Gastroesophageal sphincter (tissue), 4 donors: ENCODE results near the gene SERPINB13. TPM values are rescaled to one million over a fixed set of nuclear protein-coding genes. Genes with fewer than 3 reads are reported as not detected.

Experiments
- ATAC-seq: fragments of 150-250 bp; one replicate; pipeline ENCODE4 v1.9.1; 2016; ENCODE audit warnings: mild to moderate bottlenecking, moderate library complexity
- H3K27ac ChIP-seq, 4 donors: fragments of 200-600 bp; sonication (generic) in 3 of 4; 1 replicate in 3 of 4; 2 replicates in 1 of 4; pipeline ENCODE4 v1.5.1; 2016 to 2019
- H3K27me3 ChIP-seq: fragments of 200-600 bp; sonication (generic); one replicate; pipeline ENCODE4 v1.5.1; 2019
- H3K36me3 ChIP-seq, 2 donors: fragments of 200-600 bp; sonication (generic); one replicate each; pipeline ENCODE4 v1.5.1; 2019; ENCODE audit warnings: control low read depth in 1 of 2
- H3K4me1 ChIP-seq, 3 donors: fragments of 200-600 bp; sonication (generic); 1 replicate in 2 of 3; 2 replicates in 1 of 3; pipeline ENCODE4 v1.5.1; 2016 to 2019; ENCODE audit warnings: control low read depth in 2 of 3
- H3K4me3 ChIP-seq, 2 donors: fragments of 200-600 bp; sonication (generic); one replicate each; pipeline ENCODE4 v1.5.1; 2019; ENCODE audit warnings: mild to moderate bottlenecking in 1 of 2, moderate library complexity in 1 of 2
- H3K9me3 ChIP-seq, 3 donors: fragments of 200-600 bp; sonication (generic); one replicate each; pipeline ENCODE4 v1.5.1; 2017 to 2019; ENCODE audit warnings: control low read depth in 2 of 3
- CTCF ChIP-seq, 4 experiments: fragments of 200-600 bp in 2 of 4; fragments of 450-650 bp in 2 of 4; sonication (generic) in 1 of 4; IDR thresholded peaks; one replicate each; pipeline ENCODE4 v1.5.1; 2017 to 2019; ENCODE audit warnings: antibody characterized with exemption in 4 of 4, mild to moderate bottlenecking in 2 of 4, moderate library complexity in 2 of 4
- EP300 ChIP-seq: sonication (generic); formaldehyde crosslinking; IDR thresholded peaks from one replicate; pipeline ENCODE4 v1.6.1; 2017; ENCODE audit warnings: antibody characterized with exemption, mild to moderate bottlenecking
- POLR2A ChIP-seq, 2 donors: fragments of 450-650 bp; IDR thresholded peaks; one replicate each; pipeline ENCODE4 v1.6.1; 2017; ENCODE audit warnings: antibody characterized with exemption in 2 of 2, mild to moderate bottlenecking in 2 of 2, moderate library complexity in 1 of 2
- POLR2AphosphoS5 ChIP-seq: sonication (generic); formaldehyde crosslinking; IDR thresholded peaks from one replicate; pipeline ENCODE4 v1.6.1; 2017; ENCODE audit warnings: antibody characterized with exemption
- WGBS, 2 donors: methylation state at CpG; one replicate each; pipeline ENCODE4 v1.1.5; 2018; ENCODE audit warnings: low coverage in 1 of 2; 5-methylcytosine and 5-hydroxymethylcytosine counted together
- total RNA-seq, 4 donors: library from RNA; depleted of rRNA; stranded (reverse); fragments of >200 nt; gene quantifications; one replicate each; pipeline ENCODE4 v1.1.0, GENCODE V29; 2016

SERPINB13 gene
- 1 to 10 TPM in 2 of 4 donors, under 1 TPM in 2; 0.13 to 7.0 (median 0.97) TPM for total RNA-seq

- no peaks in the 10 kb centered on the region for H3K27me3 ChIP-seq
- WGBS, 2 donors = 86 to 93% methylated on average over 3 to 4 of the region's 4 CpGs
- no peak within 1 kb of the TSS for H3K4me3 ChIP-seq
- no peaks in the 10 kb centered on the region for H3K36me3 ChIP-seq
- H3K9me3 ChIP-seq = no peaks in the 10 kb centered on the region
- no peak for ATAC-seq
- H3K4me1 ChIP-seq = no peaks in the 10 kb centered on the region
- no peak for TF ChIP-seq POLR2A (IDR thresholded peaks at IDR 0.05)
- no peak for TF ChIP-seq EP300
- no peak for TF ChIP-seq CTCF (IDR thresholded peaks at IDR 0.05)
- no peak for TF ChIP-seq POLR2AphosphoS5
- H3K27ac ChIP-seq = no peak within 1 kb of the TSS
These were observed at the start of gene SERPINB13 for GRCh38 chr18:63586966-63587365. TSS of gene SERPINB13 (plus strand) at chr18:63587343. CDS start at chr18:63588668, 1,325 bp downstream.

GRCh38 chr18:63539904-63540510 lies 47.1 kb upstream of the SERPINB13 start:
- no peaks in the 10 kb centered on the region for H3K9me3 ChIP-seq
- no peak for ATAC-seq
- H3K27ac ChIP-seq = no peak overlapping the region
- no peak for TF ChIP-seq CTCF (IDR thresholded peaks at IDR 0.05)
- no peak for TF ChIP-seq POLR2AphosphoS5
- no peak for TF ChIP-seq EP300
- TF ChIP-seq POLR2A (IDR thresholded peaks at IDR 0.05) = no peak
- WGBS, 2 donors = 32 to 40% methylated on average over 3 of the region's 3 CpGs
- peaks cover 4% of the 10 kb centered on the region for H3K27me3 ChIP-seq
- H3K4me3 ChIP-seq = no peak overlapping the region
- H3K36me3 ChIP-seq = no peaks in the 10 kb centered on the region
- no peaks in the 10 kb centered on the region for H3K4me1 ChIP-seq

GRCh38 chr18:63542069-63542468 lies 45.1 kb upstream of the SERPINB13 start, which contains the start of gene SERPINB12:
TSS of gene SERPINB12 (plus strand) at chr18:63542369. CDS start at chr18:63556160, 13,791 bp downstream.
- no peak within 1 kb of the TSS for H3K4me3 ChIP-seq
- TF ChIP-seq POLR2AphosphoS5 (no peak), CTCF (IDR thresholded peaks at IDR 0.05) (no peak), POLR2A (IDR thresholded peaks at IDR 0.05) (no peak), EP300 (no peak)
- H3K36me3 ChIP-seq = no peaks in the 10 kb centered on the region
- no peaks in the 10 kb centered on the region for H3K4me1 ChIP-seq
- peaks cover 4% of the 10 kb centered on the region for H3K27me3 ChIP-seq
- no peak for ATAC-seq
- H3K27ac ChIP-seq = no peak within 1 kb of the TSS
- 67 to 69% methylated on average over 1 of the region's 1 CpG for whole genome bisulfite sequencing, 2 donors
- no peaks in the 10 kb centered on the region for H3K9me3 ChIP-seq

GRCh38 chr18:63544017-63544416 lies 43.1 kb upstream of the SERPINB13 start:
- ATAC-seq = no peak
- Histone ChIP-seq H3K4me1 (no peaks in the 10 kb centered on the region), H3K27ac (no peak overlapping the region), H3K27me3 (peaks cover 4% of the 10 kb centered on the region), H3K36me3 (no peaks in the 10 kb centered on the region), H3K9me3 (no peaks in the 10 kb centered on the region), H3K4me3 (no peak overlapping the region)
- 66 to 85% methylated on average over 2 of the region's 2 CpGs for WGBS, 2 donors
- TF ChIP-seq POLR2AphosphoS5 (no peak), POLR2A (IDR thresholded peaks at IDR 0.05) (no peak), CTCF (IDR thresholded peaks at IDR 0.05) (no peak), EP300 (no peak)

- no peaks in the 10 kb centered on the region for H3K4me1 ChIP-seq
- no peak overlapping the region for H3K27ac ChIP-seq
- no peaks in the 10 kb centered on the region for H3K9me3 ChIP-seq
- no peak for TF ChIP-seq EP300
- no peak for ATAC-seq
- no peak overlapping the region for H3K4me3 ChIP-seq
- no peaks in the 10 kb centered on the region for H3K27me3 ChIP-seq
- no peaks in the 10 kb centered on the region for H3K36me3 ChIP-seq
- 64 to 74% methylated on average over 3 of the region's 3 CpGs for WGBS, 2 donors
These were observed 42.1 kb upstream of the SERPINB13 start for GRCh38 chr18:63545000-63545399.
